Tibial nerve (tissue), 4 donors: ENCODE measurements around the gene ST8SIA5.

Experiments used
- CTCF ChIP-seq, 5 experiments: fragments of 200-600 bp in 3 of 5; fragments of 450-650 bp in 2 of 5; sonication (generic) in 3 of 5; IDR thresholded peaks; one replicate each; pipeline ENCODE4 v1.5.1; 2016 to 2019; ENCODE audit warnings: antibody characterized with exemption in 5 of 5, mild to moderate bottlenecking in 3 of 5, moderate library complexity in 2 of 5
- EP300 ChIP-seq, 2 donors: sonication (generic); formaldehyde crosslinking; IDR thresholded peaks; one replicate each; pipeline ENCODE4 v1.6.1; 2017; ENCODE audit warnings: antibody characterized with exemption in 2 of 2, mild to moderate bottlenecking in 1 of 2
- POLR2A ChIP-seq, 2 donors: fragments of 450-650 bp; IDR thresholded peaks; one replicate each; pipeline ENCODE4 v1.6.1; 2017; ENCODE audit warnings: antibody characterized with exemption in 2 of 2, mild to moderate bottlenecking in 2 of 2, moderate library complexity in 2 of 2

GRCh38 chr18:46702471-46702870 is 54.4 kb downstream of the ST8SIA5 start:
- TF ChIP-seq CTCF (IDR thresholded peaks at IDR 0.05) (no peak), EP300 (IDR thresholded peaks at IDR 0.05) (no peak), POLR2A (IDR thresholded peaks at IDR 0.05) (no peak)
